Measurements from ENCODE around the gene USP15. TPM values are rescaled to one million over a fixed set of nuclear protein-coding genes. Genes with fewer than 3 reads are reported as not detected.

The USP15 gene
- total and polyA plus RNA-seq, 2 of the 8 experiments (the other 6 are each of a cell fraction or from before 2014, with no cell fraction given): 12.7 to 38.6 TPM

DNA sequence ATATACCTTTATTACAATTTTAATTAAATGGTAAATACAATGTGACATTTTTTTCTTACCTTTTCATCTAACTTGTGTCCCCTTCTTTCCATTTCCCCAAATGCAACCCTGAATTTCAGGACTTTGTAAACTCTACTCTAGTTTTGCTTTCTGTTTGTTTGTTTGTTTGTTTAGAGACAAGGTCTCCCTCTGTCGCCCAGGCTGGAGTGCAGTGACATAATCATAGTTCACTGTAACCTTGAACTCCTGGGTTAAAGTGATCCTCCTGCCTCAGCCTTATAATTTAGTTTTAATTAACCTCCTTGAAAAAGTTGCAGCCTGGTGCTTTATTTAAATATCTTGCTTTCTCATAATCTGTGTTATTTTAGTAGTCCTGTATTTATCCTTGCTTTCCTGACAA, 147.4 kb downstream of the USP15 start:
- H3K23ac ChIP-seq (ENCODE audit: insufficient read length): no peak overlapping the region
- H2BK120ac ChIP-seq (replicated peaks; ENCODE audit: low read depth, low read length): no peak overlapping the region
- H4K5ac ChIP-seq (ENCODE audit: insufficient read length, low read depth, low read length): no peak overlapping the region
- no peak overlapping the region for H3K4ac ChIP-seq (replicated peaks; ENCODE audit: insufficient read length, low read depth, low read length)
- no peak overlapping the region for H2AK5ac ChIP-seq (ENCODE audit: low read depth, low read length)
- no peak overlapping the region for H3K27ac ChIP-seq (ENCODE audit: low read depth, low read length)
- 91% methylated on average over 1 of the region's 1 CpG; no CpG with 5 or more reads in 1 of the 2 experiments for WGBS, 2 experiments (ENCODE audit: extremely low coverage in 1 of 2, insufficient coverage in 1 of 2, insufficient read length in 1 of 2, insufficient replicate concordance in 2 of 2, low coverage in 1 of 2, low lambda C conversion rate in 2 of 2, missing lambda C conversion rate in 1 of 2)
- no peak overlapping the region for H3K4me3 ChIP-seq (ENCODE audit: extremely low read depth in 1 of 4, insufficient read depth in 2 of 4, low read depth in 3 of 4, low read length in 4 of 4)
- H3K79me2 ChIP-seq (ENCODE audit: control insufficient read depth in 1 of 2, insufficient read depth in 2 of 2, low read length in 2 of 2): no peaks in the 10 kb centered on the region
- no peaks in the 10 kb centered on the region for H3K79me1 ChIP-seq (ENCODE audit: low read depth, low read length)
- no peak overlapping the region for H4K91ac ChIP-seq (replicated peaks; ENCODE audit: insufficient read length, low read length)
- no peak overlapping the region for H2BK12ac ChIP-seq (ENCODE audit: low read depth, low read length)
- H3K9ac ChIP-seq (replicated peaks in 1 of 4; ENCODE audit: extremely low read depth in 1 of 4, low read depth in 3 of 4, low read length in 3 of 4): no peak overlapping the region
- ChIA-PET POLR2A (ENCODE audit: partially characterized antibody) (no interaction called here), CTCF (ENCODE audit: partially characterized antibody) (interaction anchor here (0.6 to 1.4 kb wide), 3 partner anchors 11 to 868 kb away, joined by 3 to 4 read pairs (median 3); no protein-coding TSS in a partner anchor)
- H2BK20ac ChIP-seq (ENCODE audit: low read length): no peak overlapping the region
- H3K4me1 ChIP-seq (replicated peaks in 1 of 4; ENCODE audit: control insufficient read depth in 3 of 4, insufficient read depth in 4 of 4, low read length in 3 of 4): no peaks in the 10 kb centered on the region
- no peak overlapping the region for H2BK15ac ChIP-seq (ENCODE audit: low read length)
- no peak overlapping the region for H3K18ac ChIP-seq (ENCODE audit: extremely low read depth, low read length)
- no peak overlapping the region for H4K8ac ChIP-seq (ENCODE audit: extremely low read depth, insufficient read depth, low read length)
- FAIRE-seq: no peak
- no peaks in the 10 kb centered on the region for H3K23me2 ChIP-seq (ENCODE audit: low read depth, low read length)
- no peak overlapping the region for H2BK5ac ChIP-seq (ENCODE audit: low read depth, low read length)
- H4K20me1 ChIP-seq (replicated peaks in 1 of 2; ENCODE audit: control insufficient read depth in 1 of 2, insufficient read depth in 2 of 2, low read length in 2 of 2): no peaks in the 10 kb centered on the region
- H3K4me2 ChIP-seq (ENCODE audit: insufficient read depth in 1 of 2, low read depth in 2 of 2, low read length in 2 of 2): no peak overlapping the region
- DNase-seq (ENCODE audit: low read depth in 1 of 2, low spot score in 2 of 2): no peak
- no peak overlapping the region for H2AFZ ChIP-seq (ENCODE audit: low read length)
- H3K9me3 ChIP-seq (ENCODE audit: insufficient read depth in 2 of 2, low read depth in 1 of 2, low read length in 1 of 2): no peaks in the 10 kb centered on the region
- peaks cover 0 to 2% (median 0%) of the 10 kb centered on the region in 4 experiments; a peak in 1 of 8 replicates for H3K36me3 ChIP-seq (ENCODE audit: control insufficient read depth in 2 of 4, insufficient read depth in 4 of 4, low read length in 3 of 4)
- H3K27me3 ChIP-seq (replicated peaks in 1 of 4; ENCODE audit: control insufficient read depth in 3 of 4, extremely low read depth in 1 of 4, insufficient read depth in 3 of 4, low read length in 3 of 4): no peaks in the 10 kb centered on the region
- H3K56ac ChIP-seq (replicated peaks; ENCODE audit: insufficient read length, low read depth, low read length): no peak overlapping the region
- H3K14ac ChIP-seq (ENCODE audit: insufficient read length): no peak overlapping the region
- TF ChIP-seq CTBP2 (IDR thresholded peaks at IDR 0.05; ENCODE audit: borderline replicate concordance, insufficient read depth, insufficient read length, low read length): no peak
- TF ChIP-seq SUZ12 (IDR thresholded peaks at IDR 0.05; ENCODE audit: low read length): no peak
- TF ChIP-seq YY1 (IDR thresholded peaks at IDR 0.05; ENCODE audit: low read depth, low read length): no peak
- TF ChIP-seq, protein P1, sequence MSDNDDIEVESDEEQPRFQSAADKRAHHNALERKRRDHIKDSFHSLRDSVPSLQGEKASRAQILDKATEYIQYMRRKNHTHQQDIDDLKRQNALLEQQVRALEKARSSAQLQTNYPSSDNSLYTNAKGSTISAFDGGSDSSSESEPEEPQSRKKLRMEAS (IDR thresholded peaks at IDR 0.05): no peak
- TF ChIP-seq KDM1A (IDR thresholded peaks at IDR 0.05; ENCODE audit: borderline replicate concordance, low read length): no peak
- no peak for TF ChIP-seq FOSL1 (IDR thresholded peaks at IDR 0.05; ENCODE audit: insufficient read depth, low read depth, low read length)
- TF ChIP-seq, protein P2, sequence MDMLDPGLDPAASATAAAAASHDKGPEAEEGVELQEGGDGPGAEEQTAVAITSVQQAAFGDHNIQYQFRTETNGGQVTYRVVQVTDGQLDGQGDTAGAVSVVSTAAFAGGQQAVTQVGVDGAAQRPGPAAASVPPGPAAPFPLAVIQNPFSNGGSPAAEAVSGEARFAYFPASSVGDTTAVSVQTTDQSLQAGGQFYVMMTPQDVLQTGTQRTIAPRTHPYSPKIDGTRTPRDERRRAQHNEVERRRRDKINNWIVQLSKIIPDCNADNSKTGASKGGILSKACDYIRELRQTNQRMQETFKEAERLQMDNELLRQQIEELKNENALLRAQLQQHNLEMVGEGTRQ (IDR thresholded peaks at IDR 0.05; ENCODE audit: low read length): no peak

Measured in H1 (cell line).